Fibroblast of lung (primary cell): ENCODE data around the gene FAM47E. TPM values are rescaled to one million over a fixed set of nuclear protein-coding genes. Genes with fewer than 3 reads are reported as not detected.

Source experiments
- DNase-seq, 2 donors: peaks; one replicate each; pipeline versions ENCODE4 v3.0.0 to v3.0.0-alpha.2; 2010; ENCODE audit warnings: low read depth in 2 of 2
- H2AFZ ChIP-seq: 2 replicates; pipeline ENCODE4 v1.5.1; 2012; ENCODE audit warnings: low read length, control low read depth, inconsistent platforms
- H3K27ac ChIP-seq: 2 replicates; pipeline ENCODE4 v1.5.1; 2011; ENCODE audit warnings: low read length, control low read depth; ENCODE audit not compliant: insufficient read depth
- H3K27me3 ChIP-seq: 2 replicates; pipeline ENCODE4 v1.5.1; 2011; ENCODE audit warnings: mild to moderate bottlenecking, low read length; ENCODE audit not compliant: control insufficient read depth, insufficient read depth
- H3K36me3 ChIP-seq: 2 replicates; pipeline ENCODE4 v1.5.1; 2011; ENCODE audit warnings: low read length; ENCODE audit not compliant: control insufficient read depth, insufficient read depth
- H3K4me1 ChIP-seq: 2 replicates; pipeline ENCODE4 v1.5.1; 2011; ENCODE audit warnings: low read length; ENCODE audit not compliant: control insufficient read depth, insufficient read depth; ENCODE audit errors: extremely low read depth
- H3K4me2 ChIP-seq: 2 replicates; pipeline ENCODE4 v1.5.1; 2011; ENCODE audit warnings: low read length, control low read depth; ENCODE audit not compliant: insufficient read depth; ENCODE audit errors: extremely low read depth
- H3K4me3 ChIP-seq, 4 experiments: fragments of 200-600 bp in 1 of 4; sonication (generic) in 1 of 4; replicated peaks in 1 of 4; 2 replicates each; pipeline ENCODE4 v1.5.1; 2011 to 2016; ENCODE audit warnings: low read length in 4 of 4, low read depth in 3 of 4, mild to moderate bottlenecking in 3 of 4, control low read depth in 2 of 4, inconsistent platforms in 1 of 4, mixed read lengths in 1 of 4; ENCODE audit not compliant: insufficient read depth in 1 of 4; ENCODE audit errors: control extremely low read depth in 1 of 4
- H3K79me2 ChIP-seq: 2 replicates; pipeline ENCODE4 v1.5.1; 2012; ENCODE audit warnings: mild to moderate bottlenecking, low read length, inconsistent platforms; ENCODE audit not compliant: control insufficient read depth, insufficient read depth
- H3K9ac ChIP-seq: 2 replicates; pipeline ENCODE4 v1.5.1; 2011; ENCODE audit warnings: mild to moderate bottlenecking, low read length, control low read depth; ENCODE audit not compliant: insufficient read depth
- H3K9me3 ChIP-seq: 2 replicates; pipeline ENCODE4 v1.5.1; 2012; ENCODE audit warnings: low read depth, low read length; ENCODE audit not compliant: control insufficient read depth, insufficient read depth
- H4K20me1 ChIP-seq: 2 replicates; pipeline ENCODE4 v1.5.1; 2011; ENCODE audit warnings: low read length; ENCODE audit not compliant: control insufficient read depth, insufficient read depth; ENCODE audit errors: extremely low read depth
- EZH2 ChIP-seq: IDR thresholded peaks from 2 replicates; pipeline ENCODE4 v1.5.1; 2012; ENCODE audit warnings: low read length, control low read depth, mild to moderate bottlenecking; ENCODE audit errors: missing control alignments
- polyA plus RNA-seq, 2 donors: library from polyadenylated mRNA; depleted of rRNA in 1 of 2; stranded (reverse) in 1 of 2; unstranded in 1 of 2; fragments of >200 nt; gene quantifications; 2 replicates each; pipeline ENCODE4 v1.2.1, GENCODE V29; 2011 to 2012; ENCODE audit warnings: missing spikeins in 1 of 2
- total RNA-seq: library from RNA; depleted of rRNA; stranded (reverse); fragments of >200 nt; gene quantifications from 2 replicates; pipeline ENCODE4 v1.2.1, GENCODE V29; 2014
- TF ChIP-seq, protein P1 (sequence below), 2 donors: IDR thresholded peaks in 1 of 2; conservative IDR thresholded peaks in 1 of 2; 1 replicate in 1 of 2; 2 replicates in 1 of 2; pipeline ENCODE4 v1.5.1; 2011 to 2012; ENCODE audit warnings: low read length in 2 of 2, control low read depth in 1 of 2, inconsistent platforms in 1 of 2, low read depth in 1 of 2, mild to moderate bottlenecking in 1 of 2

Gene FAM47E
- total and polyA plus RNA-seq, 2 donors (not counting 1 experiment from before 2014, with no cell fraction given): 0.12 to 0.99 TPM

DNA sequence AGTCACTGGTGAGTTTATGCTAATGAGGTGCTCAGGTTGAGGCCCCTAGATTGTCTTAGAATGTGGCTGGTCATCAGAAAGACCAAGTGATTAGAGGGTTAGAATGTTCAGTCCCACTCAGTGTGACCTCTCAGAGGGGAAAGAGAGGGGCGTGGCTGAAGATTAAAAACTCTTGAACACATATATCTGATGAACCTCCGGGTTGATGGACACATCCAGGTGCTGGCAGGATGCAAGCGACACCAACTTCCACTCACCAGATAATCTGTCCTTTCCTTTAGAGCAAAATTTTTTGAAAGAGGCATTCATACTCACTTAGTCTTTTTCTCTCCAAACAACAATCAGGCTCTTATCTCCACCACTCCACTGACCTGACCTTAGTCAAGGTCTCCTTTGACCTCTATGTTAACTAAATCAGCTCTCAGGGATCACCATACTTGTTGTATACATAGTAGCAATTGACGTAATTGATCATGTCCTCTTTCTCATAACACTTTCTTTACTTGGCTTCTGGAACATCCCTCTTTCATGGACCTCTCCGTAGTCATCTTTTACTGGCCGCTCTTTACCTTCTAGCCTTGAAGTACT, 14.2 kb downstream of the FAM47E start:
- TF ChIP-seq, protein P1, sequence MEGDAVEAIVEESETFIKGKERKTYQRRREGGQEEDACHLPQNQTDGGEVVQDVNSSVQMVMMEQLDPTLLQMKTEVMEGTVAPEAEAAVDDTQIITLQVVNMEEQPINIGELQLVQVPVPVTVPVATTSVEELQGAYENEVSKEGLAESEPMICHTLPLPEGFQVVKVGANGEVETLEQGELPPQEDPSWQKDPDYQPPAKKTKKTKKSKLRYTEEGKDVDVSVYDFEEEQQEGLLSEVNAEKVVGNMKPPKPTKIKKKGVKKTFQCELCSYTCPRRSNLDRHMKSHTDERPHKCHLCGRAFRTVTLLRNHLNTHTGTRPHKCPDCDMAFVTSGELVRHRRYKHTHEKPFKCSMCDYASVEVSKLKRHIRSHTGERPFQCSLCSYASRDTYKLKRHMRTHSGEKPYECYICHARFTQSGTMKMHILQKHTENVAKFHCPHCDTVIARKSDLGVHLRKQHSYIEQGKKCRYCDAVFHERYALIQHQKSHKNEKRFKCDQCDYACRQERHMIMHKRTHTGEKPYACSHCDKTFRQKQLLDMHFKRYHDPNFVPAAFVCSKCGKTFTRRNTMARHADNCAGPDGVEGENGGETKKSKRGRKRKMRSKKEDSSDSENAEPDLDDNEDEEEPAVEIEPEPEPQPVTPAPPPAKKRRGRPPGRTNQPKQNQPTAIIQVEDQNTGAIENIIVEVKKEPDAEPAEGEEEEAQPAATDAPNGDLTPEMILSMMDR (conservative IDR thresholded peaks at IDR 0.05 in 1 of 2, IDR thresholded peaks at IDR 0.05 in 1 of 2; ENCODE audit: low read depth in 1 of 2, low read length in 2 of 2): no peak
- DNase-seq: no peak
- Histone ChIP-seq H3K9me3 (no peaks in the 10 kb centered on the region), H3K4me3 (no peak overlapping the region), H3K4me2 (no peak overlapping the region), H3K79me2 (no peaks in the 10 kb centered on the region), H3K36me3 (no peaks in the 10 kb centered on the region), H3K9ac (no peak overlapping the region), H3K27ac (no peak overlapping the region), H2AFZ (no peak overlapping the region), H4K20me1 (no peaks in the 10 kb centered on the region), H3K27me3 (peaks cover 9% of the 10 kb centered on the region), H3K4me1 (no peaks in the 10 kb centered on the region)

- Histone ChIP-seq H3K4me2 (no peak overlapping the region), H3K4me3 (no peak overlapping the region), H3K9ac (no peak overlapping the region), H3K36me3 (no peaks in the 10 kb centered on the region), H3K9me3 (no peaks in the 10 kb centered on the region), H3K4me1 (no peaks in the 10 kb centered on the region), H3K27me3 (peaks cover 9% of the 10 kb centered on the region), H3K27ac (no peak overlapping the region), H3K79me2 (no peaks in the 10 kb centered on the region), H4K20me1 (no peaks in the 10 kb centered on the region), H2AFZ (no peak overlapping the region)
- DNase-seq: no peak
- TF ChIP-seq, protein P1 (conservative IDR thresholded peaks at IDR 0.05 in 1 of 2, IDR thresholded peaks at IDR 0.05 in 1 of 2; ENCODE audit: low read depth in 1 of 2, low read length in 2 of 2): no peak
- TF ChIP-seq EZH2: no peak
Observed at GRCh38 chr4:76266627-76267026, 15.1 kb downstream of the FAM47E start.

- Histone ChIP-seq H3K36me3 (no peaks in the 10 kb centered on the region), H3K4me3 (no peak overlapping the region), H2AFZ (no peak overlapping the region), H3K27me3 (peaks cover 9% of the 10 kb centered on the region), H3K27ac (no peak overlapping the region), H3K79me2 (no peaks in the 10 kb centered on the region), H3K4me1 (no peaks in the 10 kb centered on the region), H3K9ac (no peak overlapping the region), H3K9me3 (no peaks in the 10 kb centered on the region), H3K4me2 (no peak overlapping the region), H4K20me1 (no peaks in the 10 kb centered on the region)
- DNase-seq: no peak
- TF ChIP-seq EZH2: no peak
- TF ChIP-seq, protein P1 (conservative IDR thresholded peaks at IDR 0.05 in 1 of 2, IDR thresholded peaks at IDR 0.05 in 1 of 2; ENCODE audit: low read depth in 1 of 2, low read length in 2 of 2): no peak
Observed at GRCh38 chr4:76267811-76268210, 16.3 kb downstream of the FAM47E start.
